HEK293 (cell line): ENCODE results near the gene NDST4.
A peak's percentile ranks its signal among the peaks of the same experiment; 100 is the strongest.

ENCODE experiments used
- BCL11A ChIP-seq: fragments of 450-650 bp; formaldehyde crosslinking; IDR thresholded peaks from 2 replicates; pipeline ENCODE4 v1.5.1; 2016; ENCODE audit warnings: low read depth, missing biosample characterization, missing genetic modification characterization
- BCL11B ChIP-seq: fragments of 450-650 bp; formaldehyde crosslinking; IDR thresholded peaks from 2 replicates; pipeline ENCODE4 v1.5.1; 2016; ENCODE audit warnings: low read depth, missing biosample characterization, missing genetic modification characterization
- EGR2 ChIP-seq: fragments of 450-650 bp; formaldehyde crosslinking; IDR thresholded peaks from 2 replicates; pipeline ENCODE4 v1.5.1; 2016; ENCODE audit warnings: low read depth, missing biosample characterization, missing genetic modification characterization
- IKZF3 ChIP-seq: fragments of 450-650 bp; IDR thresholded peaks from 2 replicates; pipeline ENCODE4 v1.5.0; 2018; ENCODE audit warnings: missing biosample characterization, mild to moderate bottlenecking, missing genetic modification characterization, moderate library complexity
- KLF16 ChIP-seq: fragments of 450-650 bp; formaldehyde crosslinking; IDR thresholded peaks from 2 replicates; pipeline ENCODE4 v1.5.1; 2017; ENCODE audit warnings: missing biosample characterization, missing genetic modification characterization
- PRDM1 ChIP-seq: fragments of 450-650 bp; formaldehyde crosslinking; IDR thresholded peaks from 2 replicates; pipeline ENCODE4; 2016; ENCODE audit warnings: missing biosample characterization, missing genetic modification characterization
- ZBTB20 ChIP-seq: fragments of 450-650 bp; formaldehyde crosslinking; IDR thresholded peaks from 2 replicates; pipeline ENCODE4 v1.5.1; 2016; ENCODE audit warnings: missing biosample characterization, missing genetic modification characterization
- ZBTB21 ChIP-seq: fragments of 450-650 bp; formaldehyde crosslinking; IDR thresholded peaks from 2 replicates; pipeline ENCODE4 v1.5.1; 2017; ENCODE audit warnings: missing biosample characterization, missing genetic modification characterization
- ZBTB48 ChIP-seq: fragments of 450-650 bp; formaldehyde crosslinking; IDR thresholded peaks from 2 replicates; pipeline ENCODE4 v1.5.1; 2016; ENCODE audit warnings: missing biosample characterization, missing genetic modification characterization
- ZEB2 ChIP-seq: fragments of 450-650 bp; formaldehyde crosslinking; IDR thresholded peaks from 2 replicates; pipeline ENCODE4 v1.5.1; 2016; ENCODE audit warnings: missing biosample characterization, missing genetic modification characterization
- ZNF132 ChIP-seq: fragments of 450-650 bp; formaldehyde crosslinking; IDR thresholded peaks from 2 replicates; pipeline ENCODE4 v1.5.1; 2017; ENCODE audit warnings: missing biosample characterization, missing genetic modification characterization, borderline replicate concordance
- ZNF133 ChIP-seq: fragments of 450-650 bp; formaldehyde crosslinking; IDR thresholded peaks from 2 replicates; pipeline ENCODE4 v1.5.1; 2016; ENCODE audit warnings: missing biosample characterization, missing genetic modification characterization
- ZNF16 ChIP-seq: fragments of 450-650 bp; formaldehyde crosslinking; IDR thresholded peaks from 2 replicates; pipeline ENCODE4 v1.5.1; 2016; ENCODE audit warnings: low read depth, missing biosample characterization, missing genetic modification characterization
- ZNF174 ChIP-seq: fragments of 450-650 bp; formaldehyde crosslinking; IDR thresholded peaks from 2 replicates; pipeline ENCODE4 v1.5.0; 2017; ENCODE audit warnings: missing biosample characterization, mild to moderate bottlenecking, missing genetic modification characterization
- ZNF211 ChIP-seq: fragments of 450-650 bp; formaldehyde crosslinking; IDR thresholded peaks from 2 replicates; pipeline ENCODE4 v1.5.1; 2016; ENCODE audit warnings: low read depth, missing biosample characterization, missing genetic modification characterization
- ZNF23 ChIP-seq: fragments of 450-650 bp; formaldehyde crosslinking; IDR thresholded peaks from 2 replicates; pipeline ENCODE4 v1.5.1; 2016; ENCODE audit warnings: missing biosample characterization, missing genetic modification characterization, borderline replicate concordance
- ZNF24 ChIP-seq: fragments of 450-650 bp; formaldehyde crosslinking; IDR thresholded peaks from 2 replicates; pipeline ENCODE4 v1.5.1; 2016; ENCODE audit warnings: missing biosample characterization, missing genetic modification characterization
- ZNF248 ChIP-seq: fragments of 450-650 bp; formaldehyde crosslinking; IDR thresholded peaks from 2 replicates; pipeline ENCODE4 v1.5.1; 2017; ENCODE audit warnings: missing biosample characterization, missing genetic modification characterization
- ZNF266 ChIP-seq: fragments of 450-650 bp; formaldehyde crosslinking; IDR thresholded peaks from 2 replicates; pipeline ENCODE4 v1.5.1; 2016; ENCODE audit warnings: missing biosample characterization, missing genetic modification characterization, low read depth
- ZNF354C ChIP-seq: fragments of 450-650 bp; formaldehyde crosslinking; IDR thresholded peaks from 2 replicates; pipeline ENCODE4 v1.5.1; 2016; ENCODE audit warnings: missing biosample characterization, missing genetic modification characterization, low read depth, borderline replicate concordance
- ZNF404 ChIP-seq: fragments of 450-650 bp; formaldehyde crosslinking; IDR thresholded peaks from 2 replicates; pipeline ENCODE4 v1.5.1; 2017; ENCODE audit warnings: missing biosample characterization, missing genetic modification characterization
- ZNF423 ChIP-seq: fragments of 450-650 bp; formaldehyde crosslinking; IDR thresholded peaks from 2 replicates; pipeline ENCODE4 v1.5.1; 2016; ENCODE audit warnings: missing biosample characterization, missing genetic modification characterization
- ZNF426 ChIP-seq: fragments of 450-650 bp; formaldehyde crosslinking; IDR thresholded peaks from 2 replicates; pipeline ENCODE4 v1.5.1; 2017; ENCODE audit warnings: missing biosample characterization, missing genetic modification characterization, mild to moderate bottlenecking, inconsistent platforms, moderate library complexity
- ZNF571 ChIP-seq: fragments of 450-650 bp; formaldehyde crosslinking; IDR thresholded peaks from 2 replicates; pipeline ENCODE4 v1.5.0; 2017; ENCODE audit warnings: missing biosample characterization, missing genetic modification characterization
- ZNF621 ChIP-seq: fragments of 450-650 bp; formaldehyde crosslinking; IDR thresholded peaks from 2 replicates; pipeline ENCODE4 v1.5.1; 2017; ENCODE audit warnings: missing biosample characterization, missing genetic modification characterization
- ZNF624 ChIP-seq: fragments of 450-650 bp; formaldehyde crosslinking; IDR thresholded peaks from 2 replicates; pipeline ENCODE4 v1.5.1; 2017; ENCODE audit warnings: missing biosample characterization, missing genetic modification characterization
- ZNF677 ChIP-seq: fragments of 450-650 bp; IDR thresholded peaks from 2 replicates; pipeline ENCODE4 v1.5.0; 2018; ENCODE audit warnings: missing biosample characterization, mild to moderate bottlenecking, missing genetic modification characterization, moderate library complexity
- ZNF701 ChIP-seq: fragments of 450-650 bp; formaldehyde crosslinking; IDR thresholded peaks from 2 replicates; pipeline ENCODE4 v1.5.1; 2016; ENCODE audit warnings: missing biosample characterization, missing genetic modification characterization
- ZNF707 ChIP-seq: fragments of 450-650 bp; formaldehyde crosslinking; IDR thresholded peaks from 2 replicates; pipeline ENCODE4 v1.5.1; 2016; ENCODE audit warnings: missing biosample characterization, missing genetic modification characterization
- ZNF76 ChIP-seq: fragments of 450-650 bp; formaldehyde crosslinking; IDR thresholded peaks from 2 replicates; pipeline ENCODE4; 2016; ENCODE audit warnings: low read depth, missing biosample characterization, missing genetic modification characterization, borderline replicate concordance
- ZNF768 ChIP-seq: fragments of 450-650 bp; formaldehyde crosslinking; IDR thresholded peaks from 2 replicates; pipeline ENCODE4 v1.5.1; 2018; ENCODE audit warnings: missing biosample characterization, mild to moderate bottlenecking, missing genetic modification characterization
- ZNF776 ChIP-seq: fragments of 450-650 bp; formaldehyde crosslinking; IDR thresholded peaks from 2 replicates; pipeline ENCODE4 v1.5.0; 2017; ENCODE audit warnings: missing biosample characterization, missing genetic modification characterization, borderline replicate concordance
- ZXDB ChIP-seq: fragments of 450-650 bp; formaldehyde crosslinking; IDR thresholded peaks from 2 replicates; pipeline ENCODE4 v1.5.1; 2016; ENCODE audit warnings: missing biosample characterization, missing genetic modification characterization
- TF ChIP-seq, protein P1 (sequence below): fragments of 450-650 bp; formaldehyde crosslinking; IDR thresholded peaks from 2 replicates; pipeline ENCODE4 v1.5.1; 2016; ENCODE audit warnings: missing biosample characterization, missing genetic modification characterization
- TF ChIP-seq, protein P2 (sequence below): fragments of 450-650 bp; formaldehyde crosslinking; conservative IDR thresholded peaks from 2 replicates; pipeline ENCODE4 v1.5.1; 2016; ENCODE audit warnings: low read depth, missing biosample characterization, missing genetic modification characterization
- TF ChIP-seq, protein P3 (sequence below): fragments of 450-650 bp; IDR thresholded peaks from 2 replicates; pipeline ENCODE4 v1.5.1; 2018; ENCODE audit warnings: missing biosample characterization, missing genetic modification characterization

The NDST4 gene

DNA sequence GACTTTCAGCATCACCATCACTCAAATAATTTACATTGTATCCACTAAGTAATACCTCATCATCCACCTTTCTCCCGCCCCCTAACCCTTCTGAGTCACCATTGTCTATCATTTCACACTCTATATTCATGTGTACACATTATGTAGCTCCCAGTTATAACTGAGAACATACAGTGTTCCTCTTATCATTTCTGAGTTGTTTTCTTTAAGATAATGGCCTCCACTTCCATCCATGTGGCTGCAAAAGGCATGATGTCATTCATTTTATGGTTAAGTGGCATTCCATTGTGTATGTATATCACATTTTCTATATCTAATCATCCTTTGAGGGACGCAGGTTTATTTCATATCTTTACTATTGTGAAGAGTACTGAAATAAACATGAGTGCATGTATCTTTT is 14.6 kb upstream of the NDST4 start (continued):
- peak; percentile 57; the same call in 1 of the 2 replicates for TF ChIP-seq IKZF3 (tag by site-specific recombination)
- TF ChIP-seq ZNF133 (tag by site-specific recombination) = no peak
- no peak; the same call in 1 of the 2 replicates for TF ChIP-seq ZBTB21 (tag by site-specific recombination)
- TF ChIP-seq ZNF248 (tag by site-specific recombination) = no peak
- no peak for TF ChIP-seq PRDM1 (tag by site-specific recombination)
- no peak for TF ChIP-seq ZNF701 (tag by site-specific recombination)
- TF ChIP-seq ZBTB20 (tag by site-specific recombination) = no peak
- no peak for TF ChIP-seq ZNF423
- no peak for TF ChIP-seq ZNF677 (tag by site-specific recombination)
- no peak for TF ChIP-seq ZNF211
- TF ChIP-seq ZNF132 (tag by site-specific recombination) = no peak
- TF ChIP-seq ZNF776 (tag by site-specific recombination) = no peak
- no peak for TF ChIP-seq ZNF266 (tag by site-specific recombination)
- no peak for TF ChIP-seq ZNF23 (tag by site-specific recombination)
- no peak for TF ChIP-seq ZNF624 (tag by site-specific recombination)
- TF ChIP-seq, protein P1, sequence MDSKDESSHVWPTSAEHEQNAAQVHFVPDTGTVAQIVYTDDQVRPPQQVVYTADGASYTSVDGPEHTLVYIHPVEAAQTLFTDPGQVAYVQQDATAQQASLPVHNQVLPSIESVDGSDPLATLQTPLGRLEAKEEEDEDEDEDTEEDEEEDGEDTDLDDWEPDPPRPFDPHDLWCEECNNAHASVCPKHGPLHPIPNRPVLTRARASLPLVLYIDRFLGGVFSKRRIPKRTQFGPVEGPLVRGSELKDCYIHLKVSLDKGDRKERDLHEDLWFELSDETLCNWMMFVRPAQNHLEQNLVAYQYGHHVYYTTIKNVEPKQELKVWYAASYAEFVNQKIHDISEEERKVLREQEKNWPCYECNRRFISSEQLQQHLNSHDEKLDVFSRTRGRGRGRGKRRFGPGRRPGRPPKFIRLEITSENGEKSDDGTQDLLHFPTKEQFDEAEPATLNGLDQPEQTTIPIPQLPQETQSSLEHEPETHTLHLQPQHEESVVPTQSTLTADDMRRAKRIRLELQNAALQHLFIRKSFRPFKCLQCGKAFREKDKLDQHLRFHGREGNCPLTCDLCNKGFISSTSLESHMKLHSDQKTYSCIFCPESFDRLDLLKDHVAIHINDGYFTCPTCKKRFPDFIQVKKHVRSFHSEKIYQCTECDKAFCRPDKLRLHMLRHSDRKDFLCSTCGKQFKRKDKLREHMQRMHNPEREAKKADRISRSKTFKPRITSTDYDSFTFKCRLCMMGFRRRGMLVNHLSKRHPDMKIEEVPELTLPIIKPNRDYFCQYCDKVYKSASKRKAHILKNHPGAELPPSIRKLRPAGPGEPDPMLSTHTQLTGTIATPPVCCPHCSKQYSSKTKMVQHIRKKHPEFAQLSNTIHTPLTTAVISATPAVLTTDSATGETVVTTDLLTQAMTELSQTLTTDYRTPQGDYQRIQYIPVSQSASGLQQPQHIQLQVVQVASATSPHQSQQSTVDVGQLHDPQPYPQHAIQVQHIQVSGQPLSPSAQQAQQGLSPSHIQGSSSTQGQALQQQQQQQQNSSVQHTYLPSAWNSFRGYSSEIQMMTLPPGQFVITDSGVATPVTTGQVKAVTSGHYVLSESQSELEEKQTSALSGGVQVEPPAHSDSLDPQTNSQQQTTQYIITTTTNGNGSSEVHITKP = peak; percentile 61
- no peak for TF ChIP-seq ZNF404
- TF ChIP-seq ZNF768 (tag by site-specific recombination) = no peak
- peak; percentile 79 for TF ChIP-seq ZXDB
- TF ChIP-seq ZBTB48 (tag by site-specific recombination) = no peak
- TF ChIP-seq, protein P2, sequence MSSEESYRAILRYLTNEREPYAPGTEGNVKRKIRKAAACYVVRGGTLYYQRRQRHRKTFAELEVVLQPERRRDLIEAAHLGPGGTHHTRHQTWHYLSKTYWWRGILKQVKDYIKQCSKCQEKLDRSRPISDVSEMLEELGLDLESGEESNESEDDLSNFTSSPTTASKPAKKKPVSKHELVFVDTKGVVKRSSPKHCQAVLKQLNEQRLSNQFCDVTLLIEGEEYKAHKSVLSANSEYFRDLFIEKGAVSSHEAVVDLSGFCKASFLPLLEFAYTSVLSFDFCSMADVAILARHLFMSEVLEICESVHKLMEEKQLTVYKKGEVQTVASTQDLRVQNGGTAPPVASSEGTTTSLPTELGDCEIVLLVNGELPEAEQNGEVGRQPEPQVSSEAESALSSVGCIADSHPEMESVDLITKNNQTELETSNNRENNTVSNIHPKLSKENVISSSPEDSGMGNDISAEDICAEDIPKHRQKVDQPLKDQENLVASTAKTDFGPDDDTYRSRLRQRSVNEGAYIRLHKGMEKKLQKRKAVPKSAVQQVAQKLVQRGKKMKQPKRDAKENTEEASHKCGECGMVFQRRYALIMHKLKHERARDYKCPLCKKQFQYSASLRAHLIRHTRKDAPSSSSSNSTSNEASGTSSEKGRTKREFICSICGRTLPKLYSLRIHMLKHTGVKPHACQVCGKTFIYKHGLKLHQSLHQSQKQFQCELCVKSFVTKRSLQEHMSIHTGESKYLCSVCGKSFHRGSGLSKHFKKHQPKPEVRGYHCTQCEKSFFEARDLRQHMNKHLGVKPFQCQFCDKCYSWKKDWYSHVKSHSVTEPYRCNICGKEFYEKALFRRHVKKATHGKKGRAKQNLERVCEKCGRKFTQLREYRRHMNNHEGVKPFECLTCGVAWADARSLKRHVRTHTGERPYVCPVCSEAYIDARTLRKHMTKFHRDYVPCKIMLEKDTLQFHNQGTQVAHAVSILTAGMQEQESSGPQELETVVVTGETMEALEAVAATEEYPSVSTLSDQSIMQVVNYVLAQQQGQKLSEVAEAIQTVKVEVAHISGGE (tag by site-specific recombination) = no peak; the same call in 1 of the 2 replicates
- TF ChIP-seq BCL11B = no peak
- TF ChIP-seq ZNF571 = no peak
- peak; percentile 73; the same call in 1 of the 2 replicates for TF ChIP-seq ZNF24
- no peak for TF ChIP-seq ZNF621 (tag by site-specific recombination)
- TF ChIP-seq EGR2 = no peak
- TF ChIP-seq ZNF426 (tag by site-specific recombination) = no peak
- TF ChIP-seq ZEB2 (tag by site-specific recombination) = peak; percentile 90
- TF ChIP-seq KLF16 (tag by site-specific recombination) = no peak
- no peak for TF ChIP-seq ZNF174 (tag by site-specific recombination)
- TF ChIP-seq ZNF354C (tag by site-specific recombination) = no peak
- TF ChIP-seq, protein P3, sequence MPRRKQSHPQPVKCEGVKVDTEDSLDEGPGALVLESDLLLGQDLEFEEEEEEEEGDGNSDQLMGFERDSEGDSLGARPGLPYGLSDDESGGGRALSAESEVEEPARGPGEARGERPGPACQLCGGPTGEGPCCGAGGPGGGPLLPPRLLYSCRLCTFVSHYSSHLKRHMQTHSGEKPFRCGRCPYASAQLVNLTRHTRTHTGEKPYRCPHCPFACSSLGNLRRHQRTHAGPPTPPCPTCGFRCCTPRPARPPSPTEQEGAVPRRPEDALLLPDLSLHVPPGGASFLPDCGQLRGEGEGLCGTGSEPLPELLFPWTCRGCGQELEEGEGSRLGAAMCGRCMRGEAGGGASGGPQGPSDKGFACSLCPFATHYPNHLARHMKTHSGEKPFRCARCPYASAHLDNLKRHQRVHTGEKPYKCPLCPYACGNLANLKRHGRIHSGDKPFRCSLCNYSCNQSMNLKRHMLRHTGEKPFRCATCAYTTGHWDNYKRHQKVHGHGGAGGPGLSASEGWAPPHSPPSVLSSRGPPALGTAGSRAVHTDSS (tag by site-specific recombination) = no peak
- TF ChIP-seq ZNF16 (tag by site-specific recombination) = no peak
- no peak for TF ChIP-seq ZNF76 (tag by site-specific recombination)
- no peak for TF ChIP-seq ZNF707
- peak; percentile 74; the same call in 1 of the 2 replicates for TF ChIP-seq BCL11A (tag by site-specific recombination)
